Measurements from ENCODE around the gene RRAD.

Gene RRAD

DNA sequence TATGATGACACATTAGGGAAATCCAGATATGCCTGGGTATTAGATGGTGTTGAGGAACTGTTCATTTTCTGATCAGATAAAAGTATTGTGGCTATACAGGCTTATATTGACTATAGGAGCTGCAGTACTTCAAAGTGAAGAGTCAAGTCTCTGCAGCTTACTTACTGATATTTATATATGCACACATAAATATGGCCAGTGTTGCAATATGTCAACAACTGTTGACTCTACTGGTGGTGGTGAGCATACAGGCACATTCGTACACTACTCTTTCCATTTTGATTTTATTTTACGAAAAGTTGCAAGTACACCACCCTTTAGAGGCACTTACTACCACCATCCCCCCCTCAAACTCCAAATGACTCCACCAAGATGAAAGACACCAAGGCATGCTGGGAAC lies 6.3 kb upstream of the RRAD start:
- DNase-seq = no peak

DNA sequence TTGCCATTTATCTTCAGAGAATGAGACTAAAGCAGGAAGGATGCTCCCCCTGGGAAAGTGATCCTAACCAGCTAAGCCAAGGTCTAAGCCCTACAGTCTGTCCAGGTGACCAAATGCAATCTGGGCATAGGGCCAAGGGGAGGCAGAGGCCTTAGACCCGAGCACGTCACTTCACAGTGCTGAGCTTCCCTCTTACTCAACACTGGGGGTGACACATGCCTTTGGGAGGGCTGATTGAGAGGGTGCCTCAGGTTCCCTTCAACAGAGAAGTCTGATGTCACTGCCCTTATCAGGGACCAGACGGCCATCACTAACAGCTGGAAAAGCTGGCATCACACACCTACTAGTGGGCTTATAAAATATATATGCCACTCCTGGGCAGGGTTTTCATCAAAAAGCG lies 4.9 kb upstream of the RRAD start:
- DNase-seq = no peak

DNA sequence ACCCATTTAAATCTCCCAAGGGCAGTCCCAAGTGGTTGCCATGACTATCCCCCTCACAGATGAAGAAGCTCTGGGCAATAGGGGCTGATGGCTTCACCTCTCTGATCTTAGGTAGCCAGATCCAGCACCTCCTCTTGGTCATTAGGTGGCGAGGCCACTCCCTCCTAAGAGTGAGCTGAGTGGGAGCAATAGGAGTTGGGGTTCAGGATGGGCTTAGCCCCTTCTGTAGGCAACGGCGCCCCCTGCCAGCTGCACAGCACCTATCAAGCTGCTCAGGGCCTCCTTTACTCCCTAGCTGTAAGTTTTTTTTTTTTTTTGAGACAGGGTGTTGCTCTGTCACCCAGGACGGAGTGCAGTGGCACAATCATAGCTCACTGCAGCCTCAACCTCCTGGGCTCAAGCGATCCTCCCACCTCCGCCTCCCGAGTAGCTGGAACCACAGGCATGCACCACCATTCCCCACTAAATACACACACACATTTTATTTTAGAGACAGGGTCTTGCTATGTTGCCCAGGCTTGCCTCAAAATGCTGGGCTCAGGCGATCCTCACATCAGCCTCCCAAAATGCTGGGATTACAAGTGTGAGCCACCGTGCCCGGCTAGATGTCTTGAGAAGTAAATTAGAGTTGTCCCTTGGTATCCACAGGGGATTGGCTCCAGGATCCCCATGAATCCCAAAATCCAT lies 3.5 kb upstream of the RRAD start:
- DNase-seq = peak; percentile 73

DNA sequence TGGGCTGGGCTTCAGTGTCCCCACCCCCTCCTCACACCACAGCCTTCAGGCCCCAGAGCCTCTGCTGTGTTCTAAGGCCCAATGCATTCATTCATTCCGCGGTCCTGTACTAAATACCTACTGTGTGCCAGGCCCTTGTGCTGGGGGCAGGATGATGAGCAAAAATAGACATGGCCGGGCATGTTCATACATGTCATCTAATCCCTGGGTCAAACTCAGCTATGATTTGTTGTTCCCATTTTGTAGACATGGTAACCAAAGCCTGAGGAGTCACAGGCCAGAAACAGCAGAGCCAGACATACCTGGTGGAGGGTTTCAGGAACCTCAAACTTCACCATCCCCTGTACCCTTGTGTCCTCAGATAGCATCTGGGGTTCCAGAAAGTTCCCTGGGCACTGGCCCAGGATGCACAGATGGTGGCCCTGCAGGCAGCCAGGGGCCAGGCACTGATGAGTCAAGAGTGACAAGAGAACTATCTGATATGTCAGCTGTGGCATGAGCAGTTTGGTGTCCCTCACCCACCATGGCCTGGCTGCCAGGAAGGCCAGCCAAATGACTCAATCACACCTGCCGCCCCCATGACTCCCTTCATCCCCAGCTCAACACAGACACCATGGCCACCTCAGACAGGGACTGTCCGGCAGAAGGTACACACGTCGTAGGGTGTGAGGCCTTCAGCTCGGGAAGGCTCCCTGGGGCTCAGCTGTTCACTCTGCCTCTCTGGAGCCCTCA lies 2.7 kb upstream of the RRAD start:
- DNase-seq = no peak

DNA sequence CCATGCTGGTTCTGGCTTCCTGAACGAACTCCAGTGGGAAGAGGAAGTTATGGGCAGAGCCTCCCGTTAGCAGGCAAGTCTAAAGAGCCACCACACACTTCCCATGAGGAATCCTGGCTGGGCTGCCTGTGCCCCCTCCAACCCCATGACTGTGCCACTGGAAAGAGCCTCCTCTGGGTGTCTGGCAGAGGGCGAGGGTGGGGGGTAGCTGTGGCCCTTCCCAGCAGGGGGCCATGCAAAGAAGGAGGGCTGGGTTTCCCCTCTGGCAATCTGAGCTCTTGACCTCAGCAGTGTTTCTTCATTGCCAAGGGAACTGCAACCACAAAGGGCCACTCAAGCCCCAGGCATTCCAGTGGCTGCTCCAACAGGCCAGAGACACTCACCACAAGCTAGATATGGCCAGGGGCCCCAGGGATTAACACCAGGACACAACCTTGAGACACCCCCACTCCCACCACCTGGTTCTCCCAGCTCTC lies 1.7 kb upstream of the RRAD start:
- no peak for DNase-seq

DNA sequence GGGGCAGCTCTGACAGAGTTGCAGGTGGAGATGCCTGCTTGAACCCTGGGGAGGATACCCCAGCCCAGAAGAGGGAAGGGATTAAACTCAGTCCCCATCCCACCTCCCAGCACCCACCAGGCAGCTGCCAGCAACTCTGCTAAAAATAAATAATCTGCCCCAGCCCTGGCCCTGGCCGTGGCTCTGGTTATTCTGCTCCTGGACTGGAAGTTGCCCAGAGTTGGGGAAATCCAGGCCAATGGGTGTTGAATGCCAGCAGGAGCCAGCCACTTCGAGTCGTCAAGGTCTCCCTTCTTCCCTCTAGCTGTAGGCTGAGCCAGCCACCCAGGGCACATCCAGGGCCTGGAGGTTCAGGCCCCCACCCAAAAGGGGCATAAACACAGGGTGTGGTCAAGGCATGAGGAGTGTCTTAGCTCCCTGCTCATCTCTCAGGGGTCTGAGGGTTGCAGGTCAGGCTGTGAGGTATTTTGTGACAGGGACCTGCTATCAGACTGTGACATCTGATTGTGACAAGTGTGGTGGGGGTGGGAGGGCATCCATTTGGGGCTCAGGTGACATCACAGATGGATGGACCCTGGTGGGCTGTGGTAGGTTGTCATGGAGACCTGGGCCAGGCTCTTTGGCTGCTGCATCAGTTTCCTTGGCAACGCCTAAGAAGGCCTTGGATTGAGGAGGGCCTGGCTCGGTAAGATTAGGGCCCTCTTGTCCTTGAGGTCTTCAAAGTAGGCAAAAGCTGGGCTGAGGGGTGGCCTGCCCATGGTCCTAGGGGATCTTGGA lies 1.0 kb upstream of the RRAD start:
- no peak for DNase-seq

DNA sequence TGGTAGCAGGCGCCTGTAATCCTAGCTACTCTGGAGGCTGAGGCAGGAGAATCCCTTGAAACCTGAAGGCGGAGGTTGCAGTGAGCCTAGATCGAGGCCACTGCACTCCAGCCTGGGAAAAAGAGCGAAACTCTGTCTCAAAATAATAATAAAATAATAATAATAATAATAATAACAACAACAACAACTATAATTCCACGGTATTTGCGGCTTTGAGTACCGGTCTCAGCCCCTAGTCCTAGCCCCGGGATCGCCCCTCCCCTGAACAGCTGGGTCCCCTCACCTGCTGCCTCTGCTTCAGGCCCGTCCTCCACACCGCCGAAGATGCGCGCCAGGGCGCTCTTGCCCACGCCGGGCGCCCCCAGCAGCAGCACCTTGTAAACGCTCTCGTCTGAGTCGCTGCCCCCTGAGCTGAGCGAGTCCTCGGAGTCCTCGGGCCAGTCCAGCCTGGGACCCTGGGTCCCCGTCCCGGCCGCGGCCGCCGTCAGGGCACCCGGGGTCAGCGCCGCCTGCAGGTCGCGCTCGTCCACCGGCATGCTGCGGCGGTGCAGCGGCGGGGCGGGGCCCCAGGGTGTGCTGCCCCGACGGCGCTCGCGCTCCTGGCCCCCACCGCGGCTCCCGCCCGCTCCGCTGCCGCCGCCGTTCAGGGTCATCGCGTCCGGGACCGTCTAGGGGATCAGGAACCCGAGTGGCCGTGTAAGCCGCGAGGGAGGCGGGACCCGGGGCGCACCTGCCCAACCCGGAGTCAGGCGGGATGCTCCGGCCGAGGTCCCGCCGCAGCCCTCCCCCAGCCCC lies 611 bp downstream of the RRAD start:
- DNase-seq = peak; percentile 59

DNA sequence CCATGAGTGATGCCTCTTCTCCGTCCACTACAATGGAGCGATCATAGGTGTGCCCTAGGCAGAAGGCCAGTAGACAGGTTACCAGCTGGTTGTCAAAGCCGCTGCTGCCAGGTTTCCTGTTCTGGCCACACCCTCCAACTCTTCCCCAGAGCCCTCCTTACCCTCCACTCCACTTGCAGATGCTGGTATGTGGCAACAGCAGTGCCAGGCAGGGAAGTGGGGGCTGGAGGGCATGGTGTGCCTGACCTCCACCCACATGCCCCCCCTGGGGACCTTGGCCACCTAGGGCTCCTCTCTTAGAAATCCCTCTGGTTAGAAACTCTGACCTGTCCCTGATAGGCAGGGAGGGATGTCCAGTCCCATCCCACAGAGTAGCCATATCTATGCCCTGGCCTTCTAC lies 1.5 kb downstream of the RRAD start:
- no peak for DNase-seq

DNA sequence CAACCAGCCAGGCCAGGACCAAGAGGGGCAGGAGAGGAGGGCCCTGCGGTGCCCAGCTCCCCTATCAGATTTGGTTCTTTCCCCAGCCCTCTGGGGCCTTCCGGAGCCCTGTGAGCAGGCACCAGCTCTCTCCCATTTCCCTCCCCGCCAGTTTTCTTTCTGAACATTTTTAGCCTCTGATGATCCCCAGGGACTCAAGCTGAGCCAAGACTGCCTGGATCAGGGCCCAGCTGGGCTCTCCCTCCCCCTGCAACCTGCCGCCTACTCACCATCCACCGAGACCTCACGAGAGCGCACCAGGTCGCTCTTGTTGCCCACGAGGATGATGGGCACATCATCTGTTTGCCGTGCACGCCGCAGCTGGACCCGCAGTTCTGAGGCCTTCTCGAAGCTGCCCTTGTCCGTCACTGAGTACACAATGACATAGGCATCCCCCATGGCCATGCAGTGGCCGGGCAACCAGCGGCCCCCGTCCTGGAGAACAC lies 2.0 kb downstream of the RRAD start:
- no peak for DNase-seq

DNA sequence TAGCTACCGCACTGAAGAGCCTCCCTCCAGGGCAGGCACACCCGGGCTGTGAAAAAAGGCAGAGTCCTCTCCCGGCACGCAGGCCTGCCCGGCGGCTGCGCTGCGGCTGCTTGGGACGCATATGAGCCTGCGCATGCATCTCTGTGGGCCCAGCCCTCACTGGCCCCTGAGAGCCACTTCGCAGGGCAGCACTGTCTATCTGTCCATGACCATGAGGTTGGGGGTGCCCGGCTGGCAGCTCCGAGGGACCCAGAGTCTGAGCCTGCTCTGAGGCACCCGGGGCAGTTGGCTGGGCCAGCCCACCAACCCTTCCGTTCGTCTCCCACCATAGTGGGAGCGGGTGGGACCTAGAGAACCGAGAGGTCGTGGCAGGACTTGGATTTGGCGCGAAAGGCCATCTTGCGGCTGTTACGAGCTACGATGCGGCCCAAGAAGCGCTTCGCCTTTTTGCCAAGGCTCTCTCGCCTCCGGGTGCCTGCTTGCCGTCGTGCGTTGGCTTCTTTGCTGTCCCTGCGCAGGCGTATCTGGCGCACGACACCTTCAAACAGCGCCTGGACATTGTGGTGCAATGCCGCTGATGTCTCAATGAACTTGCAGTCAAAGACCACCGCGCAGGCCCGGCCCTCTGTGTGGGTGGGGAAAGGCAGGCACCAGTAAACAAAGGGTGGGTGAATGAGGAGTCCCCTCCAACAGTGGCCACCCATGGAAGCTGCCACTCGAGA lies 3.4 kb downstream of the RRAD start:
- no peak for DNase-seq

DNA sequence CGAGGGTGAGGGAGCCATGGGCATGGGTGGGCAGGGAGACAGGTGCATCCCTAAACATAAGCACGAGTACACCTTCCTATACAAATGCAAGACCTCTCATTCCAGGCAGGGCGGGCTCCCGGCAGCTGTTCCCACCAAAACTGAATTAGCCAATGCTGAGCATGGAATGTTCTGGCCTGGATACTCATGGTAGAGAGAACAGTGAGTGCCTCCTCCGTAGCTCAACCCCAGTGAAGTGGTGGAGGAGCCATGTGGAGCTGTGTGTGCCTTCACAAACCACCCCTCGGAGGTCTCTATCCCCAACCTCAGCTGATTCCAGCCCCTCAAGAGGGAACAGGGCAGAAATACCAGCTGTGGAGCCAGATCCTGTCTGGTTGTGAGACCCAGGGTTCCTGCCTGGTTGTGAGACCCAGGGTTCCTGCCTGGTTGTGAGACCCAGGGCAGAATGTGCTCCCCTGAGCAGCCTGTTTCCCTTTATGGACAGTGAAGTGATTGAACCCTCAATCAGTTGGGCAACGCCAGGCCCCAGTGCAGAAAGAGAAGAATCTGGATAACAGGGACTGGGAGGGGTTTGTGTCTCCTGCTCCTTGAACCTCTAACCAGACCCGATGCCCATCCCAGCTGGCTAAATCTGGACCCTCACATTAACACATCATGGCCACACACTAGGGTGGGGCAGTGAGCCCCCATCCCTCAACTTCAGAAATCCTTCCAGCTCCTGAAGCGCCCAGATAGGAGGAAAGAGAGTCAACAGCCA lies 4.2 kb downstream of the RRAD start:
- DNase-seq = no peak

DNA sequence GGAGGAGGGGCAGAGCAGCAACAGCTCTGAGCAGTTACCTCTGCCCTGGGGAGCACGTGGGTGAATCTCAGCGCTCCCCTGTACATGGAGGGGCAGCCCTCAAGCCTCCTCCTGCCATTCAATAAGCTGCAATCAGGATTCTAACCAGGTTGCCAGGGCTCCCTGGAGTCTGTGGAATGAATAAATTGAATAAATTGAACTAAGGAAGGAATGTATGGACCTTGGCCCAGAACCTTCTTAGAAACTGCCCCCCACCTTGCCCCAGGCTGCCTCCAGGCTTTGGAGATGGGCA lies 5.1 kb downstream of the RRAD start:
- no peak for DNase-seq

DNA sequence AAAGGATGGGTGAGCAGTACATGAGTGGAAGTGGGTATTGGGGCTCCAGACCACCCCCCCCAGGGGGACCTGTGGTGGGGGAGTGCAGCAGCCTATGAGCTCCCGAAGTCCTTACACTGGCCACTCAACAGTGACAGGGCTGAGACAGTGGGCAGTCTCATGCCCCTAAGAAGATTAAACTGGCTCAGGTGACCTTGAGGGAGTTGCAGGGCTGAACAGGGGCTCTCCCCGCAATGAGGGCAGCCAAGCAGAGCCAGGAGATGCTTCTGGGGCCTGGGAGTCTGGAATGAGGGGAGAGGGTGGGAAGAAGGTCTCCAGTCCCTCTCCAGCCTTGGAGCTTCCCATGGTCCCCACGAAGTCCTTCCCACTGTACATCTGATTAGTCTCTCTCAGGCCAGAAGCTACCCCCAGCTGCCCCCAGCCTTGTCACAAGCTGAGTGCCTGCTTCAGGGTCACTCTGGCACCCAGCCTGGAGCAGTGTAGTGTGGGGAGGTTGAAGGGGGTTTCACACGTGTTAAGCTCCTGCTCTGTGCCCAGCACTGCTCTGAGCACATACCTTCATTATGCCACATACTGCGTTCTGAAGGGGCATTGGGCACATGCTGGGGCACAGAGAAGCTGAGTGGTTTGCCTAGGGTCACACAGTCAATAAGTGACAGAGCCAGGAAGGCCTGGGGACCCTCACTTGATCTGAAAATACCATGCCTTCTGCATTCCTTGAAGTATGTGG lies 5.6 kb downstream of the RRAD start:
- no peak for DNase-seq

DNA sequence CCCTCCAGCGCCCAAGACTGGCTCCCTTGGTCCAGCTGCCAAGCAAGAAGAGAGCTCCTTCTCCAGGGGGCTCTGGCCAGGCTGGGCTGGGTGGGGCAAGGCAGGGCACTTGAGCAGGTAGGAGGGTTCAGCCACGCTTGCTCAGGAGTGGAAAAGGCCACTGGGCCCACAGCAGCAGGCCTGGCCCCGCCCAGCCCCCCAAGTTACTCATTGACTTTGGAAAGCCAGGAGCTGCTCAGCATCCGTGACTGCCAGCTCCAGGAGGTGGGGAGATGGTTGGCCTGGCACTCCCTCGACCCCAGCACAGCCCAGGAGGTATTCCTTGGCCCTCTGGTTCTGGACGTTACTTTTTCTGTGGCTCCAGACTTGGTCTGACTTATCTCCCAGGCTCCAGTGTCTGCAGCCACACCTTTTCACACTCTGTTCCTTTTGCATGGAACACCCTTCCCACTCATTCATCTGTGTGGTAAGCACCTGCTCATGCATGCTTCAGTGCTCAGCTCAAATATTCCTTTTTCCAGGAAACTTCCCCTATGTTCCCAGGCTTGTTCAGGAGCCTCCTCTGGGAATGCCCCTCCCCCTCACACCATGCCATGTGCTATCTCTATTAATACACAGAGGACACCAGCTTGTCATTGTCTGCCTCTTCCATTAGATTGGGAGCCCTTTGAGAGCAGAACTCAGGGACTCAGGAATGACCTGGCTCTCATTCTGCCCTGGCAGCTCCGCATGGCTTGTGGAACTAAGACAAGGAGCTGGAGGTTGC lies 6.3 kb downstream of the RRAD start, which contains the start of gene CDH16:
TSS of gene CDH16 (minus strand) at position 83 of the 766 bp plus-strand sequence. CDS start 820 bp downstream, outside the sequence.
- no peak for DNase-seq

DNA sequence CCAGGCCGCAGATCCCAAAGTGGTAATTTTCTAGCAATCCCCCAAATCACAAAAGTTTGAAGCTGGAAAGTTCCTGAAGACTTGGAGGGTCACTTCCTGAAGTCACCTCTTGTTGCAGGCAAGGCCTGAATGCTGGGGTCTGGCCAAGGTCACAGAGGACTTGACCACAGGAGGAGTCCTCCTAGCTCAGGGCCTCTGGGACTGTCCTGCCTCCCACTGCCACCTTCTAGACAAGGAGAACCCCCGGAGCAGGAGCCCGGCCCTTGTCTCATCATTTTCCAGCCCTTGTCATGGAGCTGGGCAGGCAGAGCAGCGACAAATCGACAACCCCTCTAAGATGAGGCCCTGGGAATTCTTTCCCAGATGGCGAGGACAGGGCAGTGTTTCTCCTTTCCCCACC lies 7.0 kb downstream of the RRAD start:
- no peak for DNase-seq

DNA sequence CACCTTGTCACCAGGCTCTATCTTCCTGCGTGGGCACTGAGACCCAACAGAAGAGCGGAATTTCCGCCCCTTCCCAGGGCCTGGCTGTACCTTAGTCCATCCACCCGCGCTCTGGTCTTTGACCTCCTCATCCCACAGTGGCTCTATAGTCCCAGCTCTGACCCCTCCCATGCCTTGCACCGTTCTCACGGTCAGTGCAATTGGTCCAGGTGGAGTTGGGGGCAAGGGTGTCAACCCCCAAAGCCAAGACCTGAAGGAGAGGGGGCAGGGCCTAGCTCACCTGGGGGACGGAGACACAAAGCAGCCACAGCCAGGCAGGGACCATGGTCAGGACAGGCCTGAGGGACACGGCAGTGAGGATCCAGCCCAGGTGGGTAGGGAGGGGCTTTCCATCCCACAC lies 7.6 kb downstream of the RRAD start:
- no peak for DNase-seq

DNA sequence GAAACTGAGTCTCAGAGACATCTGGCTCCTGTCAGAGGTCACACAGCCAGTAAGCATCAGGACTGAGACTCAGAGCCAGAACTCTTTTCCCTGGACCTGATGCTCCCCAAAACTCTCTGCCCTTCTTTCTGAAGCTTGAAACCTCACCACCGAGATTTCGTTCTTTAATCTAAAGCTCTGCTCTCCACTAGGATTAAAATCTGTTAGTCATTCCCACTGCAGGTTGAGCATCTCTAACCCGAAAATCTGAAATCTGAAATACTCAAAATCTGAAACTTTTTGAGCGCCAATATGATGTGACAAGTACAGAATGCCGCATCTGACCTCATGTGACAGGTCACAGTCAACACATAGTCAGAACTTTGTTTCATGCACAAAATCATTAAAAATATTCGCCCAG lies 8.8 kb downstream of the RRAD start:
- no peak for DNase-seq

DNA sequence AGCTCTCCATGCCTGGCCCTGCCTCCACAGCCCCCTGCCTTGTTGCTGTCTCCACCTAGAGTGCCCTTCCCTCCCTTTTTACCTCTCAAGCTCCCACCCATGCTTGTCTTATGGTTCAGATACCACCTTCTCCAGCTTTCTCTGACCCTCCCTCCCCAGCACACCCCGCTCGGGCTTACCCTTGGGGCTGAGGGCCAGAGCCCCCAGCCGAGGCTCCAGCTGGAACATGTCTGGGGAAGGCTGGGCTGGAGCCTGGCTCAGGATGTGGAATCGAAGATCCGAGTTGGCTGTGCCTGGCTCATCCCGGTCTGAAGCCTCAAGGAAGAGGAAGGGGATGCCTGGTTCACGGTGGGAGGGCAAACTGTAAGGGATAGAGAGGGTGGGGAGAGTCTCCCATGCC lies 10.3 kb downstream of the RRAD start:
- DNase-seq = no peak

DNA sequence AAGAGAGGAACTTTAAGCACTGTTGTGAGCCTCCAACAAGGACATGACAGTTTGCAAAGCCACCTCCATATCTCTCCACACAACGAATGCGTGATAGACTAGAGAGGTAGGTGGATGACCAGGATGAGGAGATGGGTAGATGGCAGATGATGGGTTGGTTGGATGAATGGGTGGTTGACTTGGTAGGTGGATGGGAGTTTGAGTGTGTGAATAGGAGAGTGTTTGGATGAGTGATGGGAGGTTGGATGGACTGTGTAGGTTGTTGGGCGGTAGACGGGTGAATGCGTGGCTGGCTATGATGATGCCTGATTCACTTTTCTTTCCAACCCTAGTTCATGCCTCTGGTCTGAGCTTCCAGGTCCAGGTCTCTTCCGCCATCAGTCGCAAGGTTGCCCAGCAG lies 10.8 kb downstream of the RRAD start:
- DNase-seq = no peak

DNA sequence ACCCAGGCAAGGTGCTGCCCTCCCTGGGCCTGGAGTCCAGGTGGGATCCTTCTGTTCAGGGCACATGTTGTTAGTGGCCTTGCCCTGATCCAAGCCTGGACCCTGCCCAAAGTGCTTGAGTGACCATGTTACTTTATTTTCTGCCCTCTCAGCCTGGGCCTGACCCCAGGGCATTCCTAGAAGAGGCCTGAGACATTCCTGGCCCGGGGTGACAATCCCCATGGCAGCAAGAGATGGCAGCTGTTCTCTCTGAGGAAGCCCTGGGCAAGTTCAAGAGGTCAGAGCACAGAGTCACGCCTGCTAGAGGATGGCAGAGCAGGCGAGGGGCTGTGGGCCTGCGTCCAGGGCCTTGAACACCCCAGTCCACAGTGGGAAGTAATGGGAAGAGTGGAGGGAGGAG lies 11.6 kb downstream of the RRAD start:
- DNase-seq = no peak
